Gastroesophageal sphincter (tissue), 4 donors: ENCODE results near the gene IFIT1B. TPM values are rescaled to one million over a fixed set of nuclear protein-coding genes. Genes with fewer than 3 reads are reported as not detected.
A peak's percentile ranks its signal among the peaks of the same experiment; 100 is the strongest.

ENCODE experiments used
- ATAC-seq: fragments of 150-250 bp; one replicate; pipeline ENCODE4 v1.9.1; 2016; ENCODE audit warnings: mild to moderate bottlenecking, moderate library complexity
- H3K27ac ChIP-seq, 4 donors: fragments of 200-600 bp; sonication (generic) in 3 of 4; 1 replicate in 3 of 4; 2 replicates in 1 of 4; pipeline ENCODE4 v1.5.1; 2016 to 2019
- H3K27me3 ChIP-seq: fragments of 200-600 bp; sonication (generic); one replicate; pipeline ENCODE4 v1.5.1; 2019
- H3K36me3 ChIP-seq, 2 donors: fragments of 200-600 bp; sonication (generic); one replicate each; pipeline ENCODE4 v1.5.1; 2019; ENCODE audit warnings: control low read depth in 1 of 2
- H3K4me1 ChIP-seq, 3 donors: fragments of 200-600 bp; sonication (generic); 1 replicate in 2 of 3; 2 replicates in 1 of 3; pipeline ENCODE4 v1.5.1; 2016 to 2019; ENCODE audit warnings: control low read depth in 2 of 3
- H3K4me3 ChIP-seq, 2 donors: fragments of 200-600 bp; sonication (generic); one replicate each; pipeline ENCODE4 v1.5.1; 2019; ENCODE audit warnings: mild to moderate bottlenecking in 1 of 2, moderate library complexity in 1 of 2
- H3K9me3 ChIP-seq, 3 donors: fragments of 200-600 bp; sonication (generic); one replicate each; pipeline ENCODE4 v1.5.1; 2017 to 2019; ENCODE audit warnings: control low read depth in 2 of 3
- EP300 ChIP-seq: sonication (generic); formaldehyde crosslinking; IDR thresholded peaks from one replicate; pipeline ENCODE4 v1.6.1; 2017; ENCODE audit warnings: antibody characterized with exemption, mild to moderate bottlenecking
- POLR2A ChIP-seq, 2 donors: fragments of 450-650 bp; IDR thresholded peaks; one replicate each; pipeline ENCODE4 v1.6.1; 2017; ENCODE audit warnings: antibody characterized with exemption in 2 of 2, mild to moderate bottlenecking in 2 of 2, moderate library complexity in 1 of 2
- POLR2AphosphoS5 ChIP-seq: sonication (generic); formaldehyde crosslinking; IDR thresholded peaks from one replicate; pipeline ENCODE4 v1.6.1; 2017; ENCODE audit warnings: antibody characterized with exemption
- WGBS, 2 donors: methylation state at CpG; one replicate each; pipeline ENCODE4 v1.1.5; 2018; ENCODE audit warnings: low coverage in 1 of 2; 5-methylcytosine and 5-hydroxymethylcytosine counted together
- total RNA-seq, 4 donors: library from RNA; depleted of rRNA; stranded (reverse); fragments of >200 nt; gene quantifications; one replicate each; pipeline ENCODE4 v1.1.0, GENCODE V29; 2016
- TF ChIP-seq, protein P1 (sequence below), 4 experiments: fragments of 200-600 bp in 2 of 4; fragments of 450-650 bp in 2 of 4; sonication (generic) in 1 of 4; IDR thresholded peaks; one replicate each; pipeline ENCODE4 v1.5.1; 2017 to 2019; ENCODE audit warnings: antibody characterized with exemption in 4 of 4, mild to moderate bottlenecking in 2 of 4, moderate library complexity in 2 of 4

The IFIT1B gene
- total RNA-seq, 4 donors from 2014 or later = not detected

- 88 to 95% methylated on average over 3 of the region's 3 CpGs for WGBS, 2 donors
- no peak for ATAC-seq
- TF ChIP-seq, protein P1, sequence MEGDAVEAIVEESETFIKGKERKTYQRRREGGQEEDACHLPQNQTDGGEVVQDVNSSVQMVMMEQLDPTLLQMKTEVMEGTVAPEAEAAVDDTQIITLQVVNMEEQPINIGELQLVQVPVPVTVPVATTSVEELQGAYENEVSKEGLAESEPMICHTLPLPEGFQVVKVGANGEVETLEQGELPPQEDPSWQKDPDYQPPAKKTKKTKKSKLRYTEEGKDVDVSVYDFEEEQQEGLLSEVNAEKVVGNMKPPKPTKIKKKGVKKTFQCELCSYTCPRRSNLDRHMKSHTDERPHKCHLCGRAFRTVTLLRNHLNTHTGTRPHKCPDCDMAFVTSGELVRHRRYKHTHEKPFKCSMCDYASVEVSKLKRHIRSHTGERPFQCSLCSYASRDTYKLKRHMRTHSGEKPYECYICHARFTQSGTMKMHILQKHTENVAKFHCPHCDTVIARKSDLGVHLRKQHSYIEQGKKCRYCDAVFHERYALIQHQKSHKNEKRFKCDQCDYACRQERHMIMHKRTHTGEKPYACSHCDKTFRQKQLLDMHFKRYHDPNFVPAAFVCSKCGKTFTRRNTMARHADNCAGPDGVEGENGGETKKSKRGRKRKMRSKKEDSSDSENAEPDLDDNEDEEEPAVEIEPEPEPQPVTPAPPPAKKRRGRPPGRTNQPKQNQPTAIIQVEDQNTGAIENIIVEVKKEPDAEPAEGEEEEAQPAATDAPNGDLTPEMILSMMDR (IDR thresholded peaks at IDR 0.05) = no peak
- TF ChIP-seq EP300 = no peak
- no peak for TF ChIP-seq POLR2AphosphoS5
- TF ChIP-seq POLR2A (IDR thresholded peaks at IDR 0.05) = no peak
- Histone ChIP-seq H3K36me3 (no peaks in the 10 kb centered on the region), H3K9me3 (no peaks in the 10 kb centered on the region), H3K4me1 (peaks cover 22 to 49% (median 23%) of the 10 kb centered on the region in 3 donors), H3K27me3 (no peaks in the 10 kb centered on the region), H3K27ac (no peak overlapping the region), H3K4me3 (no peak overlapping the region)
These were observed 5.9 kb upstream of the IFIT1B start for GRCh38 chr10:89371987-89372386.

- H3K9me3 ChIP-seq = no peaks in the 10 kb centered on the region
- H3K36me3 ChIP-seq = no peaks in the 10 kb centered on the region
- H3K27ac ChIP-seq = peak overlapping the region; percentile 68 to 86 (median 82)
- no peaks in the 10 kb centered on the region for H3K27me3 ChIP-seq
- 0 to 10% methylated on average over 3 of the region's 3 CpGs for WGBS, 2 donors
- TF ChIP-seq POLR2AphosphoS5 (peak; percentile 88), EP300 (no peak)
- H3K4me1 ChIP-seq = peaks cover 13 to 28% (median 16%) of the 10 kb centered on the region in 3 donors
- no peak overlapping the region for H3K4me3 ChIP-seq
- ATAC-seq = peak; percentile 98
These were observed 3.7 kb upstream of the IFIT1B start for GRCh38 chr10:89373916-89374711.

DNA sequence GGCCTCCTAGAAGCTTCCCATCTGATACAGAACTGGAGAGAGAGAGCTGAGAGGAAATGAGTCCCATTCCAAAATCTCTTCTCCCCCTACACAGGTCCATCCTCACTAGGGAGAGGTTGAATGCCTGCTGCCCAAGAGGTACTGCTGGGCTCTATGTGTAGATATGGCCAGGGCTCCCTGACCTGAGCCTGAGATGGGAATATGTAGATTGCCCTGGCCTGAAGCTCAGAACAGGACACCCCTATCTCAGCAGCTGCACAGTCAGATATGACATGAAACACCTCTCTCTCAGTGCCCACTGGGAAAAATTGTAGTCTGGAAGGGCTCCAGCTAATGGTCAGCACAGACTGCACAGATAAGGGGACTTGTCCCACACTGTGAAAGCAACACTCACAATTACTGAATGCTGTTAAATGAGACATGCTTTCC is 3.1 kb upstream of the IFIT1B start:
- Histone ChIP-seq H3K27ac (peak overlapping the region; percentile 68 to 86 (median 82)), H3K4me3 (no peak overlapping the region), H3K36me3 (no peaks in the 10 kb centered on the region), H3K9me3 (no peaks in the 10 kb centered on the region), H3K4me1 (peaks cover 13 to 23% (median 16%) of the 10 kb centered on the region in 3 donors), H3K27me3 (no peaks in the 10 kb centered on the region)
- ATAC-seq = peak; percentile 1
- TF ChIP-seq POLR2A (IDR thresholded peaks at IDR 0.05) (no peak), POLR2AphosphoS5 (no peak), EP300 (no peak)
- TF ChIP-seq, protein P1 (IDR thresholded peaks at IDR 0.05) = no peak

GRCh38 chr10:89379103-89379502 is 1.2 kb downstream of the IFIT1B start:
- TF ChIP-seq EP300 = no peak
- TF ChIP-seq POLR2AphosphoS5 = no peak
- no peak for TF ChIP-seq POLR2A (IDR thresholded peaks at IDR 0.05)
- TF ChIP-seq, protein P1 (IDR thresholded peaks at IDR 0.05) = no peak
- H3K36me3 ChIP-seq = no peaks in the 10 kb centered on the region
- H3K9me3 ChIP-seq = no peaks in the 10 kb centered on the region
- no peaks in the 10 kb centered on the region for H3K27me3 ChIP-seq
- H3K4me3 ChIP-seq = no peak overlapping the region
- no peak for ATAC-seq
- H3K27ac ChIP-seq = no peak overlapping the region
- peaks cover 5 to 12% (median 7%) of the 10 kb centered on the region in 3 donors for H3K4me1 ChIP-seq

DNA sequence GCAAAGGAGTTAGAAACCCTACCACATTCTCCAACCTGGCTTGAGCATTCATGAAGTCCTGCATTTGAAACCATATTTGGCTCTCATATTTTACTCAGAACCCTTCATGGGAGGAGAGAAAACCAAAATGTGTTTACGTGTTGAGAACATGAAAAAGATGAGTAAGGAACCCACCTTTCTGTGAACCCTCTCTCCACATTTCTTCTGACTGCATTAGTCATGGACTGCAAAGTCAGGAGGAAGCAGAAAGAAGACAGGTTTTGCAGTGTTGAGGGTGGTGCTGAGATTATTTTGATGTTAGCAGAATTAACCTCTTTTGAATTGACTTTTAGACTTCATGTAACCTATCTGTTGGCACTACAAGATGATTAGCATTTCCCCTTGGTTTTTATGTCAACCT is 4.9 kb downstream of the IFIT1B start:
- no peaks in the 10 kb centered on the region for H3K27me3 ChIP-seq
- no peak overlapping the region for H3K27ac ChIP-seq
- TF ChIP-seq POLR2AphosphoS5 (no peak), POLR2A (IDR thresholded peaks at IDR 0.05) (no peak)
- TF ChIP-seq, protein P1 (IDR thresholded peaks at IDR 0.05) = no peak
- H3K4me1 ChIP-seq = no peaks in the 10 kb centered on the region
- no peaks in the 10 kb centered on the region for H3K9me3 ChIP-seq
- no peak for ATAC-seq
- 83 to 100% methylated on average over 1 of the region's 1 CpG for WGBS, 2 donors
- no peak overlapping the region for H3K4me3 ChIP-seq
- no peaks in the 10 kb centered on the region for H3K36me3 ChIP-seq
